AG04450 (cell line): ENCODE measurements around the gene SUPT7L. TPM values are rescaled to one million over a fixed set of nuclear protein-coding genes. Genes with fewer than 3 reads are reported as not detected.

Experiments
- CTCF ChIA-PET: fragments of 300-600, 350-600 bp; formaldehyde crosslinking; extraction: SDS; loops from one replicate; lab custom pipeline; 2022; ENCODE audit warnings: antibody characterized with exemption, inconsistent platforms; lab: Charles Lee
- POLR2A ChIA-PET: fragments of 350-600 bp; formaldehyde crosslinking; extraction: SDS; loops from one replicate; lab custom pipeline; 2021; ENCODE audit warnings: antibody characterized with exemption, inconsistent platforms; lab: Yijun Ruan, JAX
- DNase-seq: peaks from one replicate; pipeline ENCODE4 v3.0.0-alpha.2; 2011; ENCODE audit warnings: low read depth, low spot score
- H3K27ac ChIP-seq: one replicate; pipeline ENCODE4 v1.5.1; 2012; ENCODE audit warnings: low read depth, low read length, control low read depth
- H3K27me3 ChIP-seq: one replicate; pipeline ENCODE4 v1.6.0; 2012; ENCODE audit warnings: low read length; ENCODE audit not compliant: control insufficient read depth, insufficient read depth
- H3K4me3 ChIP-seq: 2 replicates; pipeline ENCODE4 v1.5.1; 2011; ENCODE audit warnings: mild to moderate bottlenecking, low read depth, low read length, control low read depth
- H3K9me3 ChIP-seq: 2 replicates; pipeline ENCODE4 v1.5.1; 2012; ENCODE audit warnings: low read length; ENCODE audit not compliant: control insufficient read depth, insufficient read depth
- CTCF ChIP-seq: IDR thresholded peaks from 2 replicates; pipeline ENCODE4 v1.5.1; 2011; ENCODE audit warnings: low read depth, low read length, control low read depth, inconsistent platforms
- polyA plus RNA-seq: library from polyadenylated mRNA; depleted of rRNA; stranded (reverse); fragments of >200 nt; gene quantifications from 2 replicates; pipeline ENCODE4 v1.2.3, GENCODE V29; 2011

Gene SUPT7L
- polyA plus RNA-seq, 1 experiment, result 46.7 TPM

GRCh38 chr2:27702302-27702701, 38.9 kb upstream of the SUPT7L start:
- no peak overlapping the region for H3K4me3 ChIP-seq
- no peak overlapping the region for H3K27ac ChIP-seq
- no peaks in the 10 kb centered on the region for H3K27me3 ChIP-seq
- CTCF ChIA-PET, result interaction anchor here (0.6 kb wide), 1 partner anchor 109 kb away, joined by 5 read pairs; no protein-coding TSS in a partner anchor
- POLR2A ChIA-PET, result no interaction called here
- no peak for TF ChIP-seq CTCF
- no peak for DNase-seq
- no peaks in the 10 kb centered on the region for H3K9me3 ChIP-seq

- ChIA-PET POLR2A (no interaction called here), CTCF (interaction anchor here (0.6 kb wide), 1 partner anchor 108 kb away, joined by 5 read pairs; no protein-coding TSS in a partner anchor)
- no peaks in the 10 kb centered on the region for H3K9me3 ChIP-seq
- TF ChIP-seq CTCF, result no peak
- no peak overlapping the region for H3K4me3 ChIP-seq
- no peak for DNase-seq
- H3K27me3 ChIP-seq, result no peaks in the 10 kb centered on the region
- H3K27ac ChIP-seq, result no peak overlapping the region
Observed at GRCh38 chr2:27701676-27702075, 38.3 kb upstream of the SUPT7L start.

DNA sequence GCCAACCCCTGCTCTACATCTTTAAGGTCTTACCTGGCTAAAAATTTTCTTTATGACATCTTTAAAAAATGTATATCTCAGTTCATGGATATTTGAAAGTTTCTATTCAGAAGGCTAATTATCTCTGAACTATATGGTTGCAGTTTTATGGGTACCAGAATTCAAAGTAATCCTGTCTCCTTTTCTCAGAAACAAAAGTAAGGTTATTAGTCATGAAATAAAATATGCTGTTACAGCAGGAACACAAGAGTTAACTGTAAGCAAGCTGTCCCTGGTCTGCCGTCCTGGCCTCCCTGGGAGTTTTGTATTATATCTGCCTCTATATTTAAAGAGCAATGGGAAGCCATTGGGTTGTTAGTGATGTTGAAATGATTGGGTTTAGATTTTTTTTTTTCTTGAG, 34.2 kb upstream of the SUPT7L start:
- DNase-seq, result no peak
- ChIA-PET POLR2A (no interaction called here), CTCF (interaction anchor here (2.7 kb wide), 1 partner anchor 14 kb away, joined by 14 read pairs; no protein-coding TSS in a partner anchor)
- no peaks in the 10 kb centered on the region for H3K9me3 ChIP-seq
- H3K27me3 ChIP-seq, result no peaks in the 10 kb centered on the region
- H3K4me3 ChIP-seq, result no peak overlapping the region
- no peak overlapping the region for H3K27ac ChIP-seq
- TF ChIP-seq CTCF, result no peak

GRCh38 chr2:27690052-27690451, 26.6 kb upstream of the SUPT7L start:
- Histone ChIP-seq H3K9me3 (no peaks in the 10 kb centered on the region), H3K4me3 (no peak overlapping the region), H3K27me3 (no peaks in the 10 kb centered on the region), H3K27ac (no peak overlapping the region)
- CTCF ChIA-PET, result interaction anchor here (0.7 to 1.3 kb wide), 3 partner anchors 8 to 33 kb away, joined by 3 read pairs; no protein-coding TSS in a partner anchor
- DNase-seq, result no peak
- POLR2A ChIA-PET, result no interaction called here
- TF ChIP-seq CTCF, result no peak

DNA sequence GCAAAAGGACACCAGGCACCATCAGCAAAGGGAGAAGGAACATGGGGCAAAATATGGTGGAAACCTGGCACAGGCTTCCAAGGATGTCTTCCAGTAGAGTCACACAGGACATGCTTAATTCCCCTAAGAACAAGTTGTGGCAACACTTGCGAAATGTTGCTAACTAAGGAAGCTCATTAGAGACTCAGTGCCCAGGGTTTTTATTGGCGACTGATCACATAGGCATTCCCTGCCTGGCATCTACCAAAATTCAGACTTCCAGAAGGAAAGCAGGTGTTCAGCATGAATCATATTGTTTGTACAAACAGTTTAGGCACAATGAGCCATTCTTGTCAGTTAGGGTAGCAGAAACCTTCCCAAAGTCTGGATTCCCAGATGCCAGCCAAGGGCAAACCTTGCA, 26.0 kb upstream of the SUPT7L start:
- POLR2A ChIA-PET, result no interaction called here

More for the DNA sequence above, 26.0 kb upstream of the SUPT7L start:
- Histone ChIP-seq H3K27ac (no peak overlapping the region), H3K4me3 (no peak overlapping the region), H3K9me3 (no peaks in the 10 kb centered on the region), H3K27me3 (no peaks in the 10 kb centered on the region)
- CTCF ChIA-PET, result interaction anchor here (0.9 to 1.3 kb wide), 2 partner anchors 14 to 34 kb away, joined by 3 read pairs; no protein-coding TSS in a partner anchor
- DNase-seq, result no peak
- no peak for TF ChIP-seq CTCF
